Measurements from ENCODE around the gene KCNJ15.

GRCh38 chr21:38264571-38264970 is 7.8 kb downstream of the KCNJ15 start:
- TF ChIP-seq EZH2 (IDR thresholded peaks at IDR 0.05; ENCODE audit: insufficient read depth, poor library complexity, severe bottlenecking) (no peak), EZH2phosphoT487 (IDR thresholded peaks at IDR 0.05; ENCODE audit: insufficient read depth, low read depth) (no peak)
